HG02852 (cell line): ENCODE data around the gene CRTC1.

Experiments
- ATAC-seq: cut with Tn5 transposase; IDR thresholded peaks from one replicate; pipeline ENCODE4 v1.9.1; 2021; ENCODE audit warnings: mild to moderate bottlenecking, moderate library complexity; ENCODE audit not compliant: unreplicated experiment

The CRTC1 gene

GRCh38 chr19:18743784-18744418, 60.4 kb downstream of the CRTC1 start:
- ATAC-seq: no peak

DNA sequence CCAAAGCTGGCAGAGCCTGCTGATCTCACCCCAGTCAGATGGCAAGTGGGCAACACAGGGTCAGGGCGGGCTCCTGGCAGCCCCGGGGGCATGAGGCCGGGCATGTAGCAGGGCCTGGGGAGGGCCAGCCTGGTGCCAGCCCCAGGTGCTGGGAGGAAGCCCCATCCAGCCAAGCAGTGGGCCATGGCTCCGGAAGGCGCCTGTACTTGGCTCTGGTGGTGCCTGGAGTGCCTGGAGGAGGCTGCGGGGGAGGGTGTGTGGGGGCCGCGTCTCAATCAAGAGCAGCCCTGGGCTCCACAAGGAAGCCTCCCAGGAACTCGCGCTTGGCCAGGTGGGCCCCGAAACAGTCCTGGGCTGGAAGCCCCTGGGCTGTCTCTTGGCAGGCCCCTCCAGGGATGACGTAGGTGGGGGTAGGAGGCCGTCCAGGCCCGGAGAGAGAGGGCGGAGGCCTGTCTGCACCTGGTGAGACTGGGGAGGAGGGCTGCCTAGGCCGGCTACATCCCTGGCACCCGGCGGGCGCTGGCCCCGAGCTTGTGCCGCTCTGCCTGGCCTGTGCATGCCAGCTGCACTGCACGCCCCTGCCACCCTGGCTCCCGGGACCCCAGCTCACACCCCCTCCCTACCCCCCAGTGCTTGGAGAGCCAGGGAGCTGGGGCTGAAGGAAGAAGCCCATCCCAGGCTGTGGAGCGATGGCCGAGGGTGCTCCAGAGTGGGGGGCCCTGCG, 61.7 kb downstream of the CRTC1 start:
- no peak for ATAC-seq

DNA sequence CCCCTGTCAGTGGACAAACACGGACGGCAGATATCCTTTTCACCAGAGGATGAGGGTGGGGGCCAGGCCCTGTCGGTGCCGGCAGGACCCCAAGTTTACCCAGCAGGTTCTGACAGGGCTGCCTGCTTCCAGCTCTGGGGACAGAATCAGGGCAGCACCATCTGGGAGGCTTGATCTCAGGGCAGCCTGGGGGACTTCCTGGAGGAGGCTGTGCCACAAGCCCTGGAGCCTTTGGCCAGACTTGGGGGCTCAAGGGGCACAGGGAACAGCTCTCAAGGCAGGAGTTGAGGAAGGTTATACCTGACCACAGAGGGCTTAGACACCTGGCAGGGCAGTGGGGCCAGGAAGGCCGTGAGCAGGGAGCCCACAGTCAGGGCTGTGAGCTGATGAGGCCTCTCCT, 62.5 kb downstream of the CRTC1 start:
- no peak for ATAC-seq

DNA sequence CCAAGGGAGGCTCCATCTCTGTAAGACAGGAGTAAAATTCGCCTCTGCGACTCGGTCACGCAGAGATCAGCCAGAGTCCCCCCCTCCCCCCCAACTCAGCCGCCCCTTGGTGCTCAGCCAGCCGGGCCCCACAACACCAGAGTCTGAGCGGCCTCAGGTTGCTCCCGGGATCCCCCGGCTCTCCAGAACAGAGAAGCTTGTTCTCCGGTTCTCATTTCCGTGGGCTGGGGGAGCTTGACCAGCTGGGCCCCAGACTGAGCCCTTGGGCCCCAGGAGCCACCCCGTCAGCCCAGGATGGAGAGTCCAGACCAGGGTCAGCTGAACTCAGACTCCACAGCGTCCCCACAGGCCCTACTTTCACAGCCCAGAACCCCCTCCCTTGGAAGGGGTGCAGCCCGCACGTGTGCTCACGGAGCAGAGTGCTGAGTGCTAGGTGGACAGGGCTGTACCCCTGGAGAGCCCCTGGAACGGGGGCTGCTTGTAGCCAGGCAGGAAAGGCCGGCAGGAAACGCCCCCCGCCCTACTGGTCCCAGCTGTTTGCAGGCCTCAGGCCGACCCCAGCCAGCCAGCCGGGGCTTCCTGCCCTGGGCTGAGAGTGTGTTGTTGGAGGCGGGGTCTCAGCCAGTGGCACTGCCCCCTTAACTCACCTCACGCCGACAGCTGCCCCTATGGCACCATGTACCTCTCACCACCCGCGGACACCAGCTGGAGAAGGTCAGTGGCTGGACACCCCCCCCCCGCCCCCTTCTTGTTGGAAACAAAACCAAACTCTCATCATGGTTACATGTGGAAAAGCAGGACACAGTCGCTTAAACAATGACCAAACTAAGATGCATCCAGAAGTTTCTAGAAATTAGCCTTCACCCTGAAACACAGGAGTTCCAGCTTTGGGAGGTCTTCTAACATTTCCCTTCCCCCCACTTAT, 63.2 kb downstream of the CRTC1 start:
- ATAC-seq: no peak

- ATAC-seq: no peak
These were observed 66.1 kb downstream of the CRTC1 start for GRCh38 chr19:18749362-18750231.

DNA sequence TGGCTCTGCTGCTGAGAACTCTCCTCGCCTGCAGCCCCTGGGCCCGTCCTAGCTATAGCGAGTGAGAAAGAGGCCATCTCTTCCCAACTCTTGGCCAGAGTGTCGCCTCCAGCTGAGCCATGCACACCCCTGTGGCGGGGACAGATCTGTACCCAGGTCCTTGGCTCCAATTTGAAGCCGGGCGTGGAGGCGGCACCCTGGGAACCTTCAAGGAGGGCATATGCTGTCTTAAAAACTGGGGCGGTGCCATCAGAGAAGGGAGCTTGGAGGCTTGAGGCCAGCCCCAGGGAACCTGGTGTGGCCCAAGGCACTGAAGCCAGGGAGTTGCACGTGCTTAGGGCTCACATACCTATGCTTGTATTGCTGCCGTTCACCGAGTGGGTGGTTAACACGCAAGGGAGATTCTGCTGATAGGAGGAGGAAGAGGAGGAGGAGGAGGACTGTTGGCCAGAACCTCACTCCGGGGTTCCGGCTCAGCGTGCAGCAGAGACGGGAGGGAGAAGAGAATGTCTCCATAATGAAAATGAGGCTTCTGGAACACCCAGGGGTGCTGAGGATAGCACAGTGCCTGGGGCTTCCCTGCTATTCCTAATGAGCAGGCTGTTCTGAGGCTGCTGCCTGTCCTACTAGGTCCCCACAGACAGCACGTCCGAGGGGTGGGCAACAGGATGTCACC, 67.0 kb downstream of the CRTC1 start:
- no peak for ATAC-seq

DNA sequence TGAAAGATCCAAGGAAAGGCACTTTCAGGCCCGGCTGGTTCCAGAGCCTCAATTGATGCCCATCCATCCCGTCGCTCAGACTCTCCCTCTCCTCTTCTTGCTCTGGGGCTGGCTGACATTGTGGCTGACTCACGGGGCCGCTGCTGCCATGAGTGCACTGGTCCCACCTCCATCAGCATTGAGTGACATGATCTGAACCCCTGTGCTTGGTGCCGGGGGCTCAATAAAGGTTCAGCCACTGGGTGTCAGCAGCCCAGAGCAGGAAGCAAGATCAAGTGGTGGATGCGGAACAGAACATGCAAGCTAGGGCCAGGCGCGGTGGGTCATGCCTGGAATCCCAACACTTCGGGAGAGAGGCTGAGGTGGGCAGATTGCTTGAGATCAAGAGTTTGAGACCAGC, 68.1 kb downstream of the CRTC1 start:
- ATAC-seq: no peak

DNA sequence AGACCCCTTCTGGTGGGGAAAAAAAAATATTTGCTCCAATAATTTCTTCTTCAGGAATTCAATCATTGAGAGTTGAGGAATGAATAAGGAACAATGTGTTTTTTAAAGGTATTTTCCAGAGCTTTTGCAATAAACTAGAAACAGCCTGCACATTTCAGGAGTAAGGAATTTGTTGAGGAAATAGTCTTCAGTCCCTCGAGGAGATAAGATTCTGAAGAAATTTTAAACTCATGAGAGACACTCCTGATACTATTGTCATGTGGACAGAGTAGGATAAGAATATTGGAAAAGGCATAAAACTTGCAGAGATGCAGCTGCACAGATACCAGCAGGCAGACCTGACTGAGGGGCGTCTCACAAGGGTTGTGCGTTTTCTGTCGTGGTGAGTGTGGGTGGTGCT, 71.0 kb downstream of the CRTC1 start:
- ATAC-seq: no peak

DNA sequence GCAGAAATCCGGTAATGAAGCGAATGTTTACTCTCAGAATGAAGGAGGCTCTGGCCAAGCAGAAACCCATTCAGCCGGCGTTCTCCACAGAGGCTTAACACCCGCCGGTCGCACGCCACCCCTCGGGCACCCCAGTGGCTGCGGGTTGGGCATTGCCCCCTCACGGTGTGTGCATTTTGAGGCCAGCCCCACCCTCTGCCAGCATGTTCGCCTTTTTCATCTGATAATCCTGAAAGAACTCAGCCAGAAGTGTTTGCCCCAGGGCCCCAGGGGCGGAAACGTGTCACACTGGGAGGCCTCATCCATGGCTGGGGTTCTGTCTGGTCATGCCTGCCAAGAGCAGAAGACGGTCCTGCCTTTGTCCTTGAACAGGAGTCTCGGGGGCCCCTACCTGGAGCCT, 73.4 kb downstream of the CRTC1 start:
- no peak for ATAC-seq

DNA sequence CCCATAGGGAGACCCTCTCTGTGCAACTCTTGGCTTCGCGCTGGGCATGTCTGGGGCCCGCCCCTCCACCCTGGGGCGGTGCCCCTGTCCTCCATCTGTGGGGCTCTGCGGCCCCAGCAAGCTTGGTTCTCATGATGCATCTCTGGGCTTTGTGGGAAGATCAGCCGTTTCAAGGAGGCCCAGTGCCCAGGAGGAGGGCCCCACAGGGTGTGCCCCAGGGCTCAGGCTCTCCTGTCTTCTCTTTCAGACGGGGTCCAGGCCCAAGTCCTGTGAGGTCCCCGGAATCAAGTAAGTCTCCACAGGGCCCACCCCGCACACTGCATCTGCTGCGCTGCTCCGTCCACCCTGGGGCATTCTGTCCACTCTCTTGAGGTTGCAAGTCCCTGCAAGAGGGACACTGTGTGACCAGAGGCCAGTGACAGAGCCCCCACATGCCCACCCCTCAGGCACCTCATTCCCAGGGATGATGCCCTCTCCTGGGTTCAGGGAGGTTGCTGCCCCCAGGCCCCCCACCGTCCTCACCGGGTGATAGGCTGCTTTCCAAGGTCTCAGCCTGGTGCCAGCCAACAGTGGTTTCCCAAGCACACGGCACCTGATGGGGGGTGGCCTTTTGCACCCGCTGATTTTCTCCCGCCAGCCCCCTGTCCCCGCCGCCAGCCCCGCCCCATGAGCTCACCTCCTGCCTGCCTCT, 76.0 kb downstream of the CRTC1 start:
- ATAC-seq: no peak

DNA sequence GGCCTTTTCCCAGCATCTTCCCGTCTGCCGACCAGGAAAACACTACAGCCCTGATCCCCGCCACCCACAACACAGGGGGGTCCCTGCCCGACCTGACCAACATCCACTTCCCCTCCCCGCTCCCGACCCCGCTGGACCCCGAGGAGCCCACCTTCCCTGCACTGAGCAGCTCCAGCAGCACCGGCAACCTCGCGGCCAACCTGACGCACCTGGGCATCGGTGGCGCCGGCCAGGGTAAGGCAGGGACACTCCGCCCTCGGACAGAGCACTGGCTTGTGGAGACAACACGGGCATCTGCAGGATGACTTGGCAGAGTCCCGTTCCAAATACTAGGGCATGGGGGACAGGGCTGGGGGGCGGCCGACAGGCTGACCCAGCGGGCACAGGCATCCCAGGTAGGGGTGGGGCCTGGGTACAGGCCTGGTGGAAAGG, 76.5 kb downstream of the CRTC1 start:
- ATAC-seq: no peak

- ATAC-seq: no peak
These were observed 77.2 kb downstream of the CRTC1 start for GRCh38 chr19:18760440-18761383.

- no peak for ATAC-seq
These were observed 78.1 kb downstream of the CRTC1 start for GRCh38 chr19:18761531-18762110.

DNA sequence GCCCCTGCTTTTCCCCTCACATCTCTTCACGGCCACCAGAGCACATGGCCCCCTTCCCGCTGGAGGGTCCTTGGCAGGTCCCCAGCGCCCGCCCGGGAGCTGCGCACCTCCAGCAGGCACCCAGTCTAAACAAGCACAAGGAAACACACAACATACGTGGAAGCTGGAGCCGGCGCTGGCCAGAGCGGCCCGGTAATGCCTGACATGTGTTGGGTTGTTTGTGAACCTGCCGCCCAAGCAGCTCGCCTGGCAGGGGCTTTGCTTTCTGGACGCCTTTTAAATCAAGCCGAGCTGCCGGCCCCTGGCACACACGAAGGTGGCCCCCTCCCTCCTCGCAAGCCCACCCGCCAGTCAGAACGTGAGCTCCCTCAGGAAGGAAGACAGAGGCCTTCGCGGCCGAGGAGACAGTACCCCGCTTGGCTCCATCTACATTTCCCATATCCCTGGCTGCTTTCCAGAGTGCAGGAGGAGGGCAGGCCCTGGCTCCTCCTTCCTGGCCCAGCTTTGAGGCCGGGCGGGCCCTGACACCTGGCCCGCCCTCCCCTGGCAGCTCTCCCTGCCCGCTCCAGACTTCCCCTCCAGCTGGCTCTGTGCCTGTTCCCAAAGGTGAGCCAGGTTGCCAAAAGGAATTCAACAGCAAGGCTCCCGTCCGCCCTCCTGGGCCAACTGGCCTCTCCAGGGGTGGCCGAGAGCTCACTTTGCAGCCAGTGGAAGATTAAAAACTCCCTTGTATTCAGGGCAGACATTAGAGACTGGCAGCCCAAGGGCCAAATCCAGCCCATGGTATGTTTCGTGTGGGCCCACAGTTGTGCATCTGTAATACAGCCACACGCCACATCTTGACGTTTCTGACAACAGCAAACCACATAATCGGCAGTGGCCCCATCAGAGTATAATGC, 78.9 kb downstream of the CRTC1 start:
- ATAC-seq: no peak

- ATAC-seq: no peak
These were observed 80.5 kb downstream of the CRTC1 start for GRCh38 chr19:18763674-18764590.

DNA sequence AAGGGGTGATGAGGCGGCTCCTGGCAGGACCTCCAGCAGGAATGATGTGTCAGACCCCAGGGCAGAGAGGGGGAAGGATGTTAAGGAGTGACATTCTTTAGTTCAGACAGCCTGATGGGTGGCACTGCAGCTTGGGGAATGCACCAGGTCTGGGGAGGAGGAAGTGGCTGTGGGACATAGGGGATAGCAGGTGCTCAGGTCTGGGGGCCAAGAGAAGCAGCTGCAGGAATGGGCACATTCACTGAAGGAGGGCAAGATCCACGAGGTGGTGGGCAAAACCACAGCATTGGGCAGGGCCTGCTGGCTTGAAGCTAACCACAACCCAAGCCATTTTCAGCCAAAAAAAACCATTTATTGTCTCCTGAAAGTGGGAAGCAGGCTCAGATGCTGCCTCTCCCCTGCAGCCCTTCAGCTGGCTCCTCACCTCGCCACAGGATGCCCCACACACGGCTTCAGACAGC, 81.1 kb downstream of the CRTC1 start:
- no peak for ATAC-seq
